Neural progenitor cell (in vitro differentiated cells): ENCODE data around the gene CTSG. TPM values are rescaled to one million over a fixed set of nuclear protein-coding genes. Genes with fewer than 3 reads are reported as not detected.
A peak's percentile ranks its signal among the peaks of the same experiment; 100 is the strongest.

Source experiments
- DNase-seq: peaks from one replicate; pipeline ENCODE4 v3.0.0-alpha.2; 2016; ENCODE audit warnings: low spot score
- H2AFZ ChIP-seq: fragments of 200-600 bp; sonication (generic); replicated peaks from 2 replicates; pipeline ENCODE4 v1.6.1; 2016; ENCODE audit warnings: antibody characterized with exemption
- H3F3A ChIP-seq: fragments of 200-600 bp; sonication (generic); 2 replicates; pipeline ENCODE4 v1.6.1; 2016; ENCODE audit warnings: antibody characterized with exemption, low read depth
- H3K27ac ChIP-seq: fragments of 200-600 bp; sonication (generic); 2 replicates; pipeline ENCODE4 v1.5.1; 2016; ENCODE audit warnings: mild to moderate bottlenecking
- H3K27me3 ChIP-seq: fragments of 200-600 bp; sonication (generic); 2 replicates; pipeline ENCODE4 v1.6.1; 2016; ENCODE audit warnings: mild to moderate bottlenecking, moderate library complexity
- H3K36me3 ChIP-seq: fragments of 200-600 bp; sonication (generic); 2 replicates; pipeline ENCODE4 v1.5.1; 2016
- H3K4me1 ChIP-seq: fragments of 200-600 bp; sonication (generic); 2 replicates; pipeline ENCODE4 v1.6.1; 2016; ENCODE audit warnings: mixed run types
- H3K4me2 ChIP-seq: fragments of 200-600 bp; sonication (generic); 2 replicates; pipeline ENCODE4 v1.6.1; 2016
- H3K4me3 ChIP-seq: fragments of 200-600 bp; sonication (generic); 2 replicates; pipeline ENCODE4 v1.5.1; 2016
- H3K79me2 ChIP-seq: fragments of 200-600 bp; sonication (generic); 2 replicates; pipeline ENCODE4 v1.6.1; 2016; ENCODE audit warnings: low read depth
- H3K9ac ChIP-seq: fragments of 200-600 bp; sonication (generic); 2 replicates; pipeline ENCODE4 v1.6.1; 2016
- H3K9me3 ChIP-seq: fragments of 200-600 bp; sonication (generic); 2 replicates; pipeline ENCODE4 v1.5.1; 2016; ENCODE audit warnings: low read depth
- H4K20me1 ChIP-seq: fragments of 200-600 bp; sonication (generic); 2 replicates; pipeline ENCODE4 v1.6.1; 2016; ENCODE audit warnings: low read depth
- H3K27ac Mint-ChIP-seq: 3 replicates; pipeline ENCODE4 v1.8.0; 2021; ENCODE audit warnings: mixed read lengths
- H3K27me3 Mint-ChIP-seq: 2 replicates; pipeline ENCODE4 v1.8.0; 2022; ENCODE audit warnings: low read depth, mild to moderate bottlenecking, inconsistent platforms, moderate library complexity, mixed read lengths; ENCODE audit not compliant: insufficient read depth
- H3K36me3 Mint-ChIP-seq: 3 replicates; pipeline ENCODE4 v1.8.0; 2021; ENCODE audit warnings: mixed read lengths
- H3K4me1 Mint-ChIP-seq: 3 replicates; pipeline ENCODE4 v1.8.0; 2021; ENCODE audit warnings: mixed read lengths
- H3K4me3 Mint-ChIP-seq: 3 replicates; pipeline ENCODE4 v1.8.0; 2021; ENCODE audit warnings: mild to moderate bottlenecking, moderate library complexity, mixed read lengths
- H3K9me3 Mint-ChIP-seq: 3 replicates; pipeline ENCODE4 v1.8.0; 2020; ENCODE audit warnings: mixed read lengths
- EZH2 ChIP-seq: fragments of 200-600 bp; sonication (generic); IDR thresholded peaks from 2 replicates; pipeline ENCODE4 v1.6.1; 2017; ENCODE audit warnings: antibody characterized with exemption, mild to moderate bottlenecking, moderate library complexity
- EZH2phosphoT487 ChIP-seq: fragments of 200-600 bp; sonication (generic); IDR thresholded peaks from 2 replicates; pipeline ENCODE4 v1.6.1; 2017; ENCODE audit warnings: antibody characterized with exemption
- total RNA-seq: library from RNA; depleted of rRNA; stranded (reverse); fragments of >200 nt; gene quantifications from 2 replicates; pipeline ENCODE4 v1.2.3, GENCODE V29; 2015; ENCODE audit warnings: low replicate concordance
- TF ChIP-seq, protein P1 (sequence below): fragments of 200-600 bp; sonication (generic); IDR thresholded peaks from 2 replicates; pipeline ENCODE4 v1.5.1; 2017; ENCODE audit warnings: antibody characterized with exemption, mild to moderate bottlenecking

CTSG gene
- total RNA-seq, 1 donor from 2014 or later: not detected

DNA sequence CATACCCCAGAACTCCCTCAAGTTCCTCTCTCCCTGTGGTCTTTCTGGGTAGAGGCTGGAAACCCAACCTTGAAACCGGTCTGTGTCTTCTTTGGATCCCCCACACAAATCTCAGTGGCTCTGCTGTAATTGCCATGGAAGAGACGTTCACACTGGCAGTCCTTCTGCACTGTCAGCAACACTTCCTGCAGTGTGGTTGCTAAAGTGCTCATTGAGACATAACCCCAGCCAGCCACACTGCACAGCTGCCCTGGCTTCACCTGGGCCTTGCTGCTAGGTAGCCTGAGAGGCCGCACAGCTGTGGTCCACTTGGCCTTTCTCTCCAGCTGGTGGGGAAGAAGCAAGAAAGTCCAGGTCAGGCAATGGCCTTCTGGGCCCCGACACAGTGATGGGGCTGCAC, 31.0 kb upstream of the CTSG start:
- Histone ChIP-seq H3K9me3 (no peaks in the 10 kb centered on the region), H3K9ac (no peak overlapping the region), H3K4me2 (no peak overlapping the region), H3K36me3 (no peaks in the 10 kb centered on the region), H3K27me3 (no peaks in the 10 kb centered on the region), H4K20me1 (no peaks in the 10 kb centered on the region), H3K4me1 (no peaks in the 10 kb centered on the region), H3F3A (no peaks in the 10 kb centered on the region), H2AFZ (no peak overlapping the region), H3K79me2 (no peaks in the 10 kb centered on the region), H3K4me3 (no peak overlapping the region), H3K27ac (no peak overlapping the region)
- Mint-ChIP-seq H3K9me3 (no peaks in the 10 kb centered on the region), H3K36me3 (no peaks in the 10 kb centered on the region), H3K4me1 (peaks cover 6% of the 10 kb centered on the region), H3K4me3 (no peak overlapping the region), H3K27me3 (no peaks in the 10 kb centered on the region), H3K27ac (peak overlapping the region; percentile 22)
- no peak for DNase-seq
- TF ChIP-seq EZH2 (no peak), EZH2phosphoT487 (no peak)
- TF ChIP-seq, protein P1, sequence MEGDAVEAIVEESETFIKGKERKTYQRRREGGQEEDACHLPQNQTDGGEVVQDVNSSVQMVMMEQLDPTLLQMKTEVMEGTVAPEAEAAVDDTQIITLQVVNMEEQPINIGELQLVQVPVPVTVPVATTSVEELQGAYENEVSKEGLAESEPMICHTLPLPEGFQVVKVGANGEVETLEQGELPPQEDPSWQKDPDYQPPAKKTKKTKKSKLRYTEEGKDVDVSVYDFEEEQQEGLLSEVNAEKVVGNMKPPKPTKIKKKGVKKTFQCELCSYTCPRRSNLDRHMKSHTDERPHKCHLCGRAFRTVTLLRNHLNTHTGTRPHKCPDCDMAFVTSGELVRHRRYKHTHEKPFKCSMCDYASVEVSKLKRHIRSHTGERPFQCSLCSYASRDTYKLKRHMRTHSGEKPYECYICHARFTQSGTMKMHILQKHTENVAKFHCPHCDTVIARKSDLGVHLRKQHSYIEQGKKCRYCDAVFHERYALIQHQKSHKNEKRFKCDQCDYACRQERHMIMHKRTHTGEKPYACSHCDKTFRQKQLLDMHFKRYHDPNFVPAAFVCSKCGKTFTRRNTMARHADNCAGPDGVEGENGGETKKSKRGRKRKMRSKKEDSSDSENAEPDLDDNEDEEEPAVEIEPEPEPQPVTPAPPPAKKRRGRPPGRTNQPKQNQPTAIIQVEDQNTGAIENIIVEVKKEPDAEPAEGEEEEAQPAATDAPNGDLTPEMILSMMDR: no peak

- Histone ChIP-seq H3K36me3 (no peaks in the 10 kb centered on the region), H3K9ac (no peak overlapping the region), H3K9me3 (no peaks in the 10 kb centered on the region), H3F3A (no peaks in the 10 kb centered on the region), H4K20me1 (no peaks in the 10 kb centered on the region), H2AFZ (no peak overlapping the region), H3K4me2 (no peak overlapping the region), H3K79me2 (no peaks in the 10 kb centered on the region), H3K4me3 (no peak overlapping the region), H3K4me1 (no peaks in the 10 kb centered on the region), H3K27me3 (no peaks in the 10 kb centered on the region), H3K27ac (no peak overlapping the region)
- Mint-ChIP-seq H3K9me3 (no peaks in the 10 kb centered on the region), H3K27me3 (no peaks in the 10 kb centered on the region), H3K4me1 (peaks cover 6% of the 10 kb centered on the region), H3K36me3 (no peaks in the 10 kb centered on the region), H3K27ac (no peak overlapping the region), H3K4me3 (no peak overlapping the region)
- TF ChIP-seq, protein P1: no peak
- TF ChIP-seq EZH2phosphoT487 (no peak), EZH2 (no peak)
- DNase-seq: no peak
Observed at GRCh38 chr14:24606297-24606696, 30.2 kb upstream of the CTSG start.

DNA sequence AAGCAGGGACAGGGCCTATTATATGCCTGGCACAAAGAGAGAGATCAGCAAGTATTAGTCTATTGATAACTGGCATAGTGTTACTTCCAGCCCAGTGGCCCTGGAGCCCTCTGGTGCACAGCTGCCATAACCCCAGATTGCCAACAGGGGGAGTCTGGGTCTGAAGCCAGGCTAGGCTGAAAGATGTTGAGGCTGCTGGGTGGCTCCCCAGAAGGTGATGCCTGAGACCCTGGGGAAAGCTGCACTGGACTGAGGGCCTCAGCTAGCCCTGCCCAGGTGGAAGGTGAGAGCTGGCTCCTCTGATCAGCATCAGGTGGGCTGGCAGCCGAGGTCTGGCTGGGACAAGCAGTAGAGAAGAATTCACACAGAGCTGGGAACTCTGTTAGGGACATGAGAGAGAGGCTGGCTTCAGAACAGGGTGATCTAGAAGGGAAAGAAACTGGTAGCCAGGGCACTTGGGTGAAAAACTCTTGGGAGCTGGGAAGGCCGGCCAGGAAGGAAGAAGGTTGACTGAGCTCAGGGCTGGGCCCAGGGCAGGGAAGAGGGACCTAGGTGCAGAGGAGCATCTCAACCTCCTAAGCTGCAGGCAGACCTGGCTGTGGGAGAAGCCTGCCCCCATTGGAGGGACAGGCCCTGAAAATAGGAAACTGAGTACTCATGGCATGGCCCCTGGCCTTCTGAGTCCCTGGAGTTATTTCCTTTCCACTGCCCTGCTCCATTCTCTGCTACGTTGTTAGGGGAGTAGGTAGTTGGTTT, 29.6 kb upstream of the CTSG start:
- H3K4me3 Mint-ChIP-seq: no peak overlapping the region
- no peaks in the 10 kb centered on the region for H3F3A ChIP-seq
- no peaks in the 10 kb centered on the region for H3K9me3 ChIP-seq
- H3K9ac ChIP-seq: no peak overlapping the region
- H3K27me3 Mint-ChIP-seq: no peaks in the 10 kb centered on the region
- no peaks in the 10 kb centered on the region for H3K9me3 Mint-ChIP-seq
- no peaks in the 10 kb centered on the region for H4K20me1 ChIP-seq
- H3K4me1 ChIP-seq: no peaks in the 10 kb centered on the region
- no peaks in the 10 kb centered on the region for H3K36me3 Mint-ChIP-seq
- peak; percentile 53 for DNase-seq
- no peaks in the 10 kb centered on the region for H3K27me3 ChIP-seq
- no peak overlapping the region for H2AFZ ChIP-seq
- peak overlapping the region; percentile 66 for H3K27ac Mint-ChIP-seq
- TF ChIP-seq, protein P1: peak; percentile 55
- no peak for TF ChIP-seq EZH2phosphoT487
- no peak overlapping the region for H3K4me3 ChIP-seq
- H3K4me2 ChIP-seq: no peak overlapping the region
- no peaks in the 10 kb centered on the region for H3K36me3 ChIP-seq
- H3K27ac ChIP-seq: no peak overlapping the region
- peaks cover 6% of the 10 kb centered on the region for H3K4me1 Mint-ChIP-seq
- H3K79me2 ChIP-seq: no peaks in the 10 kb centered on the region
